ENCODE results near the gene SPATA2. TPM values are rescaled to one million over a fixed set of nuclear protein-coding genes. Genes with fewer than 3 reads are reported as not detected.

Gene SPATA2
- total RNA-seq, 1 donor from 2014 or later = 0.96 TPM

- no peak for DNase-seq (ENCODE audit: low spot score)
Measured at GRCh38 chr20:49859011-49859410, 56.3 kb downstream of the SPATA2 start.

- DNase-seq (ENCODE audit: low spot score) = no peak
Measured at GRCh38 chr20:49858076-49858585, 57.2 kb downstream of the SPATA2 start.

- DNase-seq (ENCODE audit: low spot score) = no peak
Measured at GRCh38 chr20:49856904-49857303, 58.4 kb downstream of the SPATA2 start.

GRCh38 chr20:49854190-49854875 is 61.0 kb downstream of the SPATA2 start:
- DNase-seq (ENCODE audit: low spot score) = no peak

- DNase-seq (ENCODE audit: low spot score) = peak; percentile 59
Measured at GRCh38 chr20:49853640-49854039, 61.7 kb downstream of the SPATA2 start.

Other genes starting within 250 kb of the SPATA2 start
- 21.9 TPM for gene B4GALT5, start 201.7 kb downstream of the SPATA2 start, total RNA-seq (ENCODE audit: insufficient read depth, low replicate concordance)
- 3.1 TPM for gene SLC9A8, start 102.7 kb downstream of the SPATA2 start, total RNA-seq (ENCODE audit: insufficient read depth, low replicate concordance)
- 33.2 TPM for gene RNF114, start 20.9 kb upstream of the SPATA2 start, total RNA-seq (ENCODE audit: insufficient read depth, low replicate concordance)
- gene SNAI1, start 67.5 kb upstream of the SPATA2 start, total RNA-seq (ENCODE audit: insufficient read depth, low replicate concordance) = not detected
- 15.2 TPM for gene UBE2V1, start 197.6 kb upstream of the SPATA2 start, total RNA-seq (ENCODE audit: insufficient read depth, low replicate concordance)
- gene PEDS1, start 238.2 kb upstream of the SPATA2 start, total RNA-seq (ENCODE audit: insufficient read depth, low replicate concordance) = 15.4 TPM